Naive thymus-derived CD4-positive, alpha-beta T cell (primary cell): ENCODE results near the gene BTBD10. TPM values are rescaled to one million over a fixed set of nuclear protein-coding genes. Genes with fewer than 3 reads are reported as not detected.
A peak's percentile ranks its signal among the peaks of the same experiment; 100 is the strongest.

Experiments
- ATAC-seq: fragments of 150-1000 bp; cut with Tn5 transposase; 2 replicates; pipeline ENCODE4 v1.10.0; 2021; ENCODE audit warnings: mild to moderate bottlenecking, moderate library complexity
- CTCF ChIA-PET: fragments of 350-600 bp; sonication (Branson Sonifier 250); formaldehyde crosslinking; loops from one replicate; lab custom pipeline; 2021; ENCODE audit warnings: antibody characterized with exemption; lab: Charles Lee
- POLR2A ChIA-PET: fragments of 350-600 bp; sonication (Branson Sonifier 250); formaldehyde crosslinking; loops from one replicate; lab custom pipeline; 2021; ENCODE audit warnings: antibody characterized with exemption, inconsistent platforms; lab: Charles Lee
- DNase-seq, 9 donors: peaks; one replicate each; pipeline versions ENCODE4 v3.0.0 to v3.0.0-alpha.2; 2020 to 2022; ENCODE audit warnings: mixed read lengths in 1 of 9
- H3K27ac ChIP-seq: one replicate; pipeline ENCODE4 v1.7.0; 2013; ENCODE audit warnings: mild to moderate bottlenecking, low read depth, low read length, moderate library complexity
- H3K27me3 ChIP-seq, 2 donors: one replicate each; pipeline ENCODE4 v1.7.0; 2013; ENCODE audit warnings: low read length in 2 of 2, mild to moderate bottlenecking in 2 of 2, moderate library complexity in 2 of 2; ENCODE audit not compliant: control insufficient read depth in 2 of 2, insufficient read depth in 2 of 2
- H3K36me3 ChIP-seq, 3 experiments: 1 replicate in 2 of 3; 2 replicates in 1 of 3; pipeline ENCODE4 v1.7.0; 2013; ENCODE audit warnings: low read length in 3 of 3, mild to moderate bottlenecking in 3 of 3, moderate library complexity in 1 of 3; ENCODE audit not compliant: insufficient read depth in 3 of 3, control insufficient read depth in 2 of 3
- H3K4me1 ChIP-seq, 2 donors: one replicate each; pipeline ENCODE4 v1.7.0; 2013; ENCODE audit warnings: low read length in 2 of 2, mild to moderate bottlenecking in 2 of 2, moderate library complexity in 1 of 2; ENCODE audit not compliant: control insufficient read depth in 2 of 2, insufficient read depth in 2 of 2
- H3K4me3 ChIP-seq: 2 replicates; pipeline ENCODE4 v1.7.0; 2013; ENCODE audit warnings: mild to moderate bottlenecking, low read length
- H3K9me3 ChIP-seq, 3 experiments: 1 replicate in 2 of 3; 2 replicates in 1 of 3; pipeline ENCODE4 v1.7.0; 2013; ENCODE audit warnings: low read length in 3 of 3; ENCODE audit not compliant: control insufficient read depth in 2 of 3
- H3K27ac Mint-ChIP-seq, 9 donors: one replicate each; pipeline ENCODE4 v1.8.0; 2020 to 2022; ENCODE audit warnings: mixed read lengths in 9 of 9, mild to moderate bottlenecking in 8 of 9, moderate library complexity in 5 of 9, inconsistent platforms in 2 of 9
- H3K27me3 Mint-ChIP-seq, 5 donors: one replicate each; pipeline ENCODE4 v1.8.0; 2021 to 2022; ENCODE audit warnings: mixed read lengths in 5 of 5, mild to moderate bottlenecking in 1 of 5
- H3K36me3 Mint-ChIP-seq, 5 donors: one replicate each; pipeline ENCODE4 v1.8.0; 2020 to 2022; ENCODE audit warnings: mixed read lengths in 5 of 5, mild to moderate bottlenecking in 3 of 5, inconsistent platforms in 1 of 5
- H3K4me1 Mint-ChIP-seq, 7 donors: one replicate each; pipeline ENCODE4 v1.8.0; 2020 to 2022; ENCODE audit warnings: mixed read lengths in 7 of 7, mild to moderate bottlenecking in 3 of 7, inconsistent platforms in 1 of 7
- H3K4me3 Mint-ChIP-seq, 10 donors: one replicate each; pipeline ENCODE4 v1.8.0; 2020 to 2022; ENCODE audit warnings: mild to moderate bottlenecking in 10 of 10, mixed read lengths in 10 of 10, moderate library complexity in 6 of 10, inconsistent platforms in 2 of 10
- H3K9me3 Mint-ChIP-seq, 11 donors: one replicate each; pipeline ENCODE4 v1.8.0; 2020 to 2022; ENCODE audit warnings: mixed read lengths in 11 of 11, mild to moderate bottlenecking in 4 of 11, inconsistent platforms in 1 of 11, moderate library complexity in 1 of 11
- intact Hi-C, 2 donors: fragments of 100-400 bp; cut with micrococcal nuclease; formaldehyde crosslinking; loops; one replicate each; pipeline ENCODE4 v1.15.1; 2023
- polyA plus RNA-seq, 2 donors: library from polyadenylated mRNA; unstranded; fragments of 300-500 nt; fragmentation: Illumina TruSeq; gene quantifications; one replicate each; pipeline ENCODE4 v1.2.3, GENCODE V29; 2021
- total RNA-seq, 6 experiments: library from RNA in 5 of 6; stranded (reverse) in 5 of 6; gene quantifications; 1 replicate in 5 of 6; 2 replicates in 1 of 6; pipeline ENCODE4 v1.2.3 and lab custom pipeline; 2021 to 2026

Gene BTBD10
- total and polyA plus RNA-seq, 7 experiments from 2014 or later, result 9.7 to 25.2 (median 16.3) TPM

DNA sequence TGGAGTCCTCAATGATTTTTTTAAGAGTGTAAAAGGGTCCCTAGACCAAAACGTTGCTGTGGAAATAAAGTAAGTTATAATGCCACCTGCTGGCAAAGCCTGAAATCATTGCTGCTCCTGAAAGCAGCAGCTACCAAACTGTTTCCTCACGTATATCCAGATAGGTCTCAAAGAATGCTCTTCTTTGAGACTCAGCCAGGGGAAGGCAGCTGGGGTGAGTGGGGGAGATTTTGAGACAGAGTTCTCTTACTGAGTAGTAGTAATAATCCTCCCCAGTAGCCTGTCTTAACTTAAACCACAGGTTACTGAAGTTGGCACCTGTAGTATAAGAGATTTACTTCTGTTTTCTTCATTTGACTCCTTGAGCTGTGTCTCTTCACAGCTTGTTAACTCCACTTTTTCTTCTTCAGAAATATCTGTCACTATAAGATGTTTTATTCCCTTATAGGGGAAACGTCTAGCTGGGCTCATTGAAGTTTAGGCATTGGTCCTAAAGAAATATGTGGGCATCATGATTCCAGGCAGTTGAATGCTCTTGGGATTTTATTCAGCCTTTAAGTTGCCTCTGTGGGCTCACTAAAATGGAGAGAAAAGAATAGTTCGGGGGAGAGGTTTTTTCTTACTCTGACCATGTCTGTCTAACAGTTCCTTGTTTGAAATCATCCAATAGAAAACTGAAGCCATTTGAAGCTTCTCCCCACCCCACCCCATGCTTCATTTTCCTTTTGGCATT is 77.9 kb downstream of the BTBD10 start:
- no peaks in the 10 kb centered on the region for H3K9me3 Mint-ChIP-seq
- no peaks in the 10 kb centered on the region for H3K27me3 Mint-ChIP-seq
- DNase-seq, result peak in 5 of 9 donors; percentile 5 to 22 (median 10)
- peak overlapping the region in 8 of 9 donors; percentile 3 to 80 (median 46) for H3K27ac Mint-ChIP-seq
- no peaks in the 10 kb centered on the region for H3K27me3 ChIP-seq
- H3K36me3 ChIP-seq, result peaks cover 0 to 61% (median 24%) of the 10 kb centered on the region in 3 experiments
- ChIA-PET POLR2A (interaction anchor here (0.5 kb wide), 1 partner anchor 108 kb away, joined by 3 read pairs; no protein-coding TSS in a partner anchor), CTCF (interaction anchor here (0.8 to 1.8 kb wide), 3 partner anchors 31 to 150 kb away, joined by 3 to 5 read pairs (median 3); no protein-coding TSS in a partner anchor)
- H3K27ac ChIP-seq, result no peak overlapping the region
- H3K4me1 Mint-ChIP-seq, result peaks cover 0 to 8% (median 0%) of the 10 kb centered on the region in 7 donors
- no peaks in the 10 kb centered on the region for H3K4me1 ChIP-seq
- H3K4me3 Mint-ChIP-seq, result no peak overlapping the region
- H3K36me3 Mint-ChIP-seq, result peaks cover 6 to 42% (median 10%) of the 10 kb centered on the region in 5 donors
- H3K4me3 ChIP-seq, result no peak overlapping the region
- peak; percentile 46 for ATAC-seq
- H3K9me3 ChIP-seq, result no peaks in the 10 kb centered on the region
- intact Hi-C loops, result loop anchor here (1.0 to 2.0 kb wide), 4 partner anchors 78 to 421 kb away; partner anchors contain the start of gene BTBD10 (in 1 of the 2)

DNA sequence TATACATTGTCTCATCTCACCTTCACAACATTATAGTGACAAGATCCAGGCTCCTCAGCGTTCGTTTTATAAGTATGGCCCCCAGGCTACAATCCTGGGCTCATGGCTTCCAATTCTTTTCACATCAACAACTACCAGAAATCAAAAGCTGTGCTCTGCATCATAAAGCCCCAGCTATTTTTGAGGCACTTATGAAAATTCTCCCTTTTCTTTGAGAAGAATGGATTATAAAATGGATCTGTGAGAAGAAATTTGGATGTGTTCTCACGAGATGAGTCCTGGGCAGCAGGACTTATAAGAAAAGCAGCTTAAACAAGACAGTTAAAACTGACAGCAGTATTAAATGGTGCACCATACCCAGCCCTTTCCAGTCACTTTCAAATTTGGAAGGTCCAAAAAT is 80.3 kb downstream of the BTBD10 start:
- ChIA-PET POLR2A (no interaction called here), CTCF (interaction anchor here (1.3 kb wide), 1 partner anchor 13 kb away, joined by 3 read pairs; no protein-coding TSS in a partner anchor)
- H3K9me3 ChIP-seq, result no peaks in the 10 kb centered on the region
- no peak overlapping the region for H3K4me3 ChIP-seq
- Mint-ChIP-seq H3K36me3 (peaks cover 6 to 35% (median 20%) of the 10 kb centered on the region in 5 donors), H3K27me3 (no peaks in the 10 kb centered on the region), H3K27ac (peak overlapping the region in 3 of 9 donors; percentile 11 to 21 (median 14)), H3K9me3 (no peaks in the 10 kb centered on the region), H3K4me1 (peaks cover 0 to 8% (median under 1%) of the 10 kb centered on the region in 7 donors), H3K4me3 (no peak overlapping the region)
- intact Hi-C loops, result no loop called here
- ATAC-seq (no peak), DNase-seq (no peak)
- H3K27me3 ChIP-seq, result no peaks in the 10 kb centered on the region
- H3K36me3 ChIP-seq, result peaks cover 1 to 70% (median 37%) of the 10 kb centered on the region in 3 experiments
- no peak overlapping the region for H3K27ac ChIP-seq
- H3K4me1 ChIP-seq, result no peaks in the 10 kb centered on the region

DNA sequence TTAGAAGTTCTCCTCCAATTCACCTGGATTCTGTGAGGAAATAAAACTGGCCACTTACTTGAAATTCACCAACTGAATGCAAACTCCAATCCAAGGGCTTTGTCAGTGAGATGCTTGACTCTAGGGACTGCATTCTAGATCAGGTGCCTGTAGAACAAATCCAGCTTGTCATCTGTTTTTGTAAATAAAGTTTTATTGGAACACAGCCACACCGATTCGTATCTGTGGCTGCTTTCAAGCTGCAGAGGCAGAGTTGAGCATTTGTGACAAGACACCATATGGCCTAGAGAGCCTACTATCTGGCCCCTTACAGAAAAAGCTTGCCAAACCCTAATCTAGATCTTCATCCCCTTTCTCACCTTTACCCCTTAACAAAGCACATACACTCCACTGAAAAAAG is 82.3 kb downstream of the BTBD10 start:
- no peaks in the 10 kb centered on the region for H3K27me3 Mint-ChIP-seq

DNA sequence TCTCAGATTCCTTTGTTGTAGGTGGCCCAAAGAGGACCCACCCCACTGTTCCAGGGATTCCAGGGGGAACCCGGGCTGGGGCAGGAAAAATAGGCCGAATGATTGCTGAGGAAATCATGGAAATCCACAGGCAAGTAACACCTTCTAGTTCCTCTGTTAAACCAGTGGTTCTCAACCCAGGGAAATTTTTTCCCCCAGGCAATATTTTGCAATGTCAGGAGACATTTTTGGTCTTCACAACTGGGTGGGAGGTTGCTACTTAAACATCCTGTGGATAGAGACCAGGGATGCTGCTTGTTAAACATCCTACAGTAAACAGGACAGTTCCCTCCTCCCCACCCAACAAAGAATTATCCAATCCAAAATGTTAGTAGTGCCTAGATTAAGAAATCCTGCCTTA is 84.7 kb downstream of the BTBD10 start:
- Histone ChIP-seq H3K27ac (no peak overlapping the region), H3K27me3 (no peaks in the 10 kb centered on the region), H3K36me3 (peaks cover 15 to 99% (median 32%) of the 10 kb centered on the region in 3 experiments), H3K4me1 (no peaks in the 10 kb centered on the region), H3K9me3 (no peaks in the 10 kb centered on the region), H3K4me3 (no peak overlapping the region)
- Mint-ChIP-seq H3K27me3 (no peaks in the 10 kb centered on the region), H3K36me3 (peaks cover 19 to 69% (median 46%) of the 10 kb centered on the region in 5 donors), H3K4me1 (peaks cover 0 to 8% (median 0%) of the 10 kb centered on the region in 7 donors), H3K4me3 (no peak overlapping the region), H3K27ac (peak overlapping the region in 1 of 9 donors; percentile 60), H3K9me3 (no peaks in the 10 kb centered on the region)
- POLR2A ChIA-PET, result no interaction called here
- intact Hi-C loops, result no loop called here
- CTCF ChIA-PET, result no interaction called here
- ATAC-seq, result no peak
- DNase-seq, result no peak

More for the DNA sequence above, 82.3 kb downstream of the BTBD10 start:
- Histone ChIP-seq H3K4me1 (no peaks in the 10 kb centered on the region), H3K9me3 (no peaks in the 10 kb centered on the region), H3K36me3 (peaks cover 8 to 80% (median 25%) of the 10 kb centered on the region in 3 experiments), H3K4me3 (no peak overlapping the region), H3K27ac (no peak overlapping the region), H3K27me3 (no peaks in the 10 kb centered on the region)
- Mint-ChIP-seq H3K27ac (peak overlapping the region in 7 of 9 donors; percentile 26 to 79 (median 52)), H3K4me3 (no peak overlapping the region), H3K4me1 (peaks cover 0 to 8% (median 1%) of the 10 kb centered on the region in 7 donors), H3K9me3 (no peaks in the 10 kb centered on the region), H3K36me3 (peaks cover 12 to 50% (median 32%) of the 10 kb centered on the region in 5 donors)
- ChIA-PET POLR2A (no interaction called here), CTCF (no interaction called here)
- intact Hi-C loops, result no loop called here
- DNase-seq (no peak), ATAC-seq (no peak)

DNA sequence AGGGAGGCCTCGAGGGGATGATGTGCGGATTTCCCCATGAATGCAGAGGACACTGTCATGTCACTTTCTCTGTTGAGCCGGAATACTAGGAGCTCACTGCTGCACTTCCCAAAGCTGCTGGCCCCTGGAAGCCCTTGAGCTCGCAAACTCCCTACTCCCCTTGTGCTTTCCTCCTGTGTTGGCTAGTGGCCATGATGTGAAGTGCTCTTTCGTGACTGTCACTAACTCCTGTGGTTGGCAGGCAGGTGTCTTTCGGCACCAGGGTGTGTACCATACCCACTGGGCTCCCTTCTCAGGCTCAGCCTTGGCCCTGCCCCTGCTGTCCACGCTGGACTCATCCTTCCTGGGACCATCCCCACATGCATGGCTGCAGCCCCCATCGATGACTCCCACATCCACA is 86.2 kb downstream of the BTBD10 start:
- H3K4me3 ChIP-seq, result no peak overlapping the region
- intact Hi-C loops, result no loop called here
- Mint-ChIP-seq H3K9me3 (no peaks in the 10 kb centered on the region), H3K27ac (peak overlapping the region in 3 of 9 donors; percentile 48 to 78 (median 51)), H3K4me1 (peaks cover 0 to 8% (median 0%) of the 10 kb centered on the region in 7 donors), H3K4me3 (no peak overlapping the region), H3K36me3 (peaks cover 18 to 61% (median 42%) of the 10 kb centered on the region in 5 donors), H3K27me3 (no peaks in the 10 kb centered on the region)
- no peak for ATAC-seq
- H3K9me3 ChIP-seq, result no peaks in the 10 kb centered on the region
- no peaks in the 10 kb centered on the region for H3K4me1 ChIP-seq
- no peak overlapping the region for H3K27ac ChIP-seq
- H3K36me3 ChIP-seq, result peaks cover 24 to 100% (median 26%) of the 10 kb centered on the region in 3 experiments
- DNase-seq, result no peak
- CTCF ChIA-PET, result no interaction called here
- no peaks in the 10 kb centered on the region for H3K27me3 ChIP-seq
- POLR2A ChIA-PET, result interaction anchor here (0.6 kb wide), 1 partner anchor 93 kb away, joined by 3 read pairs; no protein-coding TSS in a partner anchor

DNA sequence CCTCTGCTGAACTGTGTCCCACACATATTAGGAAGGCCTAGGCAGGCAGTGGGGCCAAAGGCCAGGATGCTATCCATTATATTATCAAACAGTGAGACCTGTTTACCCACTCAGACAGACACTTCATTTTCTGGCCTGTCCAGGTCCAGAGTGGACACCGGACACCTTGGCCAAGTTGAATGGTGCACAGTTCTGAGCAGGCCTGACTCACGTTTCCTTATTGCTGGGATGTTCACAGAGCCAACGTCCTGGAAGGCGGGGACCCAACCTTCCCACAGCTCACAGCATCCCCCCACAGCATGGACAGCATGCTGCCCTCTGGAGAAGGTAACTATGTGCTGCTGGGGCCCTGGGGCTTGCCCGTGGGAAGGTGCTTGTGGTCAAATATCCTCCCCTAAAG is 86.6 kb downstream of the BTBD10 start:
- no peaks in the 10 kb centered on the region for H3K27me3 Mint-ChIP-seq
- Histone ChIP-seq H3K4me3 (no peak overlapping the region), H3K27me3 (no peaks in the 10 kb centered on the region), H3K9me3 (no peaks in the 10 kb centered on the region), H3K27ac (no peak overlapping the region), H3K36me3 (peaks cover 24 to 100% (median 26%) of the 10 kb centered on the region in 3 experiments), H3K4me1 (no peaks in the 10 kb centered on the region)
- H3K27ac Mint-ChIP-seq, result peak overlapping the region in 1 of 9 donors; percentile 48
- no peaks in the 10 kb centered on the region for H3K9me3 Mint-ChIP-seq
- ChIA-PET CTCF (interaction anchor here (1.1 kb wide), 1 partner anchor 33 kb away, joined by 3 read pairs; no protein-coding TSS in a partner anchor), POLR2A (no interaction called here)
- intact Hi-C loops, result no loop called here
- no peak overlapping the region for H3K4me3 Mint-ChIP-seq
- peaks cover 0 to 8% (median 0%) of the 10 kb centered on the region in 7 donors for H3K4me1 Mint-ChIP-seq
- H3K36me3 Mint-ChIP-seq, result peaks cover 15 to 56% (median 38%) of the 10 kb centered on the region in 5 donors
- no peak for DNase-seq
- ATAC-seq, result no peak
